CD14-positive monocyte (primary cell): ENCODE data around the gene MINK1. TPM values are rescaled to one million over a fixed set of nuclear protein-coding genes. Genes with fewer than 3 reads are reported as not detected.

ENCODE experiments used
- DNase-seq, 3 donors: peaks; one replicate each; pipeline ENCODE4 v3.0.0-alpha.2; 2011 to 2022
- H2AFZ ChIP-seq: 2 replicates; pipeline ENCODE4 v1.6.0; 2012; ENCODE audit warnings: mild to moderate bottlenecking, low read depth, low read length, inconsistent platforms; ENCODE audit not compliant: insufficient read depth, poor library complexity, severe bottlenecking
- H3K27ac ChIP-seq, 2 donors: 1 replicate in 1 of 2; 2 replicates in 1 of 2; pipeline ENCODE4 v1.5.1; 2012 to 2013; ENCODE audit warnings: low read length in 2 of 2, control low read depth in 1 of 2, inconsistent platforms in 1 of 2, low read depth in 1 of 2, mild to moderate bottlenecking in 1 of 2
- H3K27me3 ChIP-seq, 2 donors: one replicate each; pipeline versions ENCODE4 v1.6.0 to v1.6.1; 2011 to 2013; ENCODE audit warnings: low read length in 2 of 2; ENCODE audit not compliant: control insufficient read depth in 2 of 2, insufficient read depth in 2 of 2
- H3K36me3 ChIP-seq, 2 donors: replicated peaks in 1 of 2; 1 replicate in 1 of 2; 2 replicates in 1 of 2; pipeline versions ENCODE4 v1.5.1 to v1.6.1; 2012 to 2013; ENCODE audit warnings: low read length in 2 of 2, control low read depth in 1 of 2, inconsistent platforms in 1 of 2, mild to moderate bottlenecking in 1 of 2; ENCODE audit not compliant: insufficient read depth in 2 of 2, control insufficient read depth in 1 of 2
- H3K4me1 ChIP-seq, 2 donors: 1 replicate in 1 of 2; 2 replicates in 1 of 2; pipeline versions ENCODE4 v1.5.1 to v1.6.1; 2012 to 2013; ENCODE audit warnings: low read length in 2 of 2, control low read depth in 1 of 2, inconsistent platforms in 1 of 2, mild to moderate bottlenecking in 1 of 2, moderate library complexity in 1 of 2; ENCODE audit not compliant: insufficient read depth in 2 of 2, control insufficient read depth in 1 of 2
- H3K4me2 ChIP-seq: replicated peaks from 2 replicates; pipeline ENCODE3; 2012; ENCODE audit warnings: low read length, moderate library complexity, mild to moderate bottlenecking; ENCODE audit not compliant: poor library complexity, severe bottlenecking; ENCODE audit errors: extremely low read depth
- H3K4me3 ChIP-seq, 3 experiments: fragments of 200-600 bp in 1 of 3; sonication (generic) in 1 of 3; replicated peaks in 1 of 3; 1 replicate in 2 of 3; 2 replicates in 1 of 3; pipeline ENCODE4 v1.5.1; 2011 to 2013; ENCODE audit warnings: low read length in 3 of 3, mild to moderate bottlenecking in 3 of 3, control low read depth in 2 of 3, low read depth in 2 of 3, inconsistent platforms in 1 of 3, moderate library complexity in 1 of 3
- H3K79me2 ChIP-seq: 2 replicates; pipeline ENCODE4 v1.6.0; 2012; ENCODE audit warnings: mild to moderate bottlenecking, control low read depth, inconsistent platforms, low read length, moderate library complexity; ENCODE audit not compliant: insufficient read depth
- H3K9ac ChIP-seq: 2 replicates; pipeline ENCODE4 v1.6.0; 2017; ENCODE audit warnings: low read length, mild to moderate bottlenecking; ENCODE audit not compliant: insufficient read depth, poor library complexity, severe bottlenecking
- H3K9me3 ChIP-seq, 2 donors: replicated peaks in 1 of 2; 1 replicate in 1 of 2; 2 replicates in 1 of 2; pipeline versions ENCODE4 v1.5.1 to v1.6.1; 2012 to 2013; ENCODE audit warnings: low read length in 2 of 2, control low read depth in 1 of 2; ENCODE audit not compliant: control insufficient read depth in 1 of 2, insufficient read depth in 1 of 2
- H4K20me1 ChIP-seq: 2 replicates; pipeline ENCODE4 v1.6.0; 2012; ENCODE audit warnings: mild to moderate bottlenecking, low read length, control low read depth, moderate library complexity; ENCODE audit not compliant: insufficient read depth
- H3K27ac Mint-ChIP-seq, 7 donors: one replicate each; pipeline ENCODE4 v1.8.0; 2020; ENCODE audit warnings: mild to moderate bottlenecking in 7 of 7, mixed read lengths in 7 of 7, moderate library complexity in 6 of 7, inconsistent platforms in 2 of 7
- H3K27me3 Mint-ChIP-seq, 3 donors: one replicate each; pipeline ENCODE4 v1.8.0; 2021 to 2022; ENCODE audit warnings: low read depth in 3 of 3, mild to moderate bottlenecking in 3 of 3, mixed read lengths in 3 of 3, moderate library complexity in 3 of 3, inconsistent platforms in 1 of 3
- H3K36me3 Mint-ChIP-seq, 2 donors: one replicate each; pipeline ENCODE4 v1.8.0; 2020; ENCODE audit warnings: mixed read lengths in 2 of 2, inconsistent platforms in 1 of 2, mild to moderate bottlenecking in 1 of 2
- H3K4me1 Mint-ChIP-seq: one replicate; pipeline ENCODE4 v1.8.0; 2020; ENCODE audit warnings: mild to moderate bottlenecking, mixed read lengths
- H3K4me3 Mint-ChIP-seq, 2 donors: one replicate each; pipeline ENCODE4 v1.8.0; 2020; ENCODE audit warnings: mild to moderate bottlenecking in 2 of 2, mixed read lengths in 2 of 2, moderate library complexity in 1 of 2
- H3K9me3 Mint-ChIP-seq, 7 donors: one replicate each; pipeline ENCODE4 v1.8.0; 2020 to 2022; ENCODE audit warnings: mixed read lengths in 7 of 7, mild to moderate bottlenecking in 6 of 7, moderate library complexity in 6 of 7, inconsistent platforms in 2 of 7
- CTCF ChIP-seq: fragments of 200-600 bp; IDR thresholded peaks from one replicate; pipeline ENCODE4 v1.8.0; 2022; ENCODE audit warnings: antibody characterized with exemption, mild to moderate bottlenecking
- WGBS: methylation state at CpG from one replicate; pipeline ENCODE4 v1.1.5; 2013; ENCODE audit warnings: missing lambda C conversion rate; ENCODE audit not compliant: insufficient coverage; 5-methylcytosine and 5-hydroxymethylcytosine counted together
- intact Hi-C, 2 donors: fragments of 100-400 bp; cut with micrococcal nuclease; formaldehyde crosslinking; loops; one replicate each; pipeline versions ENCODE4 v1.15.0 to v1.15.1; 2023
- polyA plus RNA-seq, 3 donors: library from polyadenylated mRNA; depleted of rRNA in 1 of 3; unstranded in 2 of 3; stranded (reverse) in 1 of 3; fragments of 300-500 nt in 2 of 3; fragments of >200 nt in 1 of 3; fragmentation: Illumina TruSeq in 2 of 3; gene quantifications; 1 replicate in 2 of 3; 2 replicates in 1 of 3; pipeline ENCODE4 v1.2.3, GENCODE V29; 2012 to 2021

MINK1 gene
- polyA plus RNA-seq, 3 donors: 3.2 to 159 (median 7.2) TPM

GRCh38 chr17:4815043-4815675 is 18.0 kb upstream of the MINK1 start:
- Histone ChIP-seq H3K27ac (no peak overlapping the region), H3K9me3 (no peaks in the 10 kb centered on the region), H3K4me1 (no peaks in the 10 kb centered on the region), H2AFZ (no peak overlapping the region), H4K20me1 (peaks cover 10% of the 10 kb centered on the region), H3K36me3 (peaks cover 34 to 71% of the 10 kb centered on the region in 2 donors), H3K4me3 (no peak overlapping the region), H3K27me3 (no peaks in the 10 kb centered on the region), H3K9ac (no peak overlapping the region), H3K4me2 (no peak overlapping the region), H3K79me2 (no peaks in the 10 kb centered on the region)
- H3K4me1 Mint-ChIP-seq: peaks cover 5% of the 10 kb centered on the region
- 97% methylated on average over 3 of the region's 7 CpGs for WGBS
- no peak for TF ChIP-seq CTCF
- peak overlapping the region in 1 of 7 donors; percentile 17 for H3K27ac Mint-ChIP-seq
- H3K27me3 Mint-ChIP-seq: peaks cover 3 to 14% (median 7%) of the 10 kb centered on the region in 3 donors
- intact Hi-C loops: loop anchor here in 1 of 2 donors (10.0 kb wide), 1 partner anchor 70 kb away; no protein-coding TSS in a partner anchor
- peaks cover 57 to 73% of the 10 kb centered on the region in 2 donors for H3K36me3 Mint-ChIP-seq
- no peak overlapping the region for H3K4me3 Mint-ChIP-seq
- peaks cover 0 to 2% (median 0%) of the 10 kb centered on the region in 7 donors for H3K9me3 Mint-ChIP-seq
- DNase-seq: no peak

GRCh38 chr17:4816826-4817225 is 16.3 kb upstream of the MINK1 start:
- Histone ChIP-seq H3K27ac (no peak overlapping the region), H4K20me1 (peaks cover 10% of the 10 kb centered on the region), H3K79me2 (no peaks in the 10 kb centered on the region), H3K4me1 (no peaks in the 10 kb centered on the region), H2AFZ (no peak overlapping the region), H3K9me3 (no peaks in the 10 kb centered on the region), H3K9ac (no peak overlapping the region), H3K27me3 (no peaks in the 10 kb centered on the region), H3K36me3 (peaks cover 35 to 61% of the 10 kb centered on the region in 2 donors), H3K4me2 (no peak overlapping the region), H3K4me3 (no peak overlapping the region)
- H3K36me3 Mint-ChIP-seq: peaks cover 48 to 71% of the 10 kb centered on the region in 2 donors
- WGBS: 100% methylated on average over 9 of the region's 13 CpGs
- intact Hi-C loops: loop anchor here in 1 of 2 donors (10.0 kb wide), 1 partner anchor 68 kb away; no protein-coding TSS in a partner anchor
- no peaks in the 10 kb centered on the region for H3K4me1 Mint-ChIP-seq
- TF ChIP-seq CTCF: no peak
- H3K27me3 Mint-ChIP-seq: peaks cover 1 to 14% (median 5%) of the 10 kb centered on the region in 3 donors
- peak overlapping the region in 1 of 7 donors; percentile 15 for H3K27ac Mint-ChIP-seq
- peaks cover 0 to 2% (median 0%) of the 10 kb centered on the region in 7 donors for H3K9me3 Mint-ChIP-seq
- no peak overlapping the region for H3K4me3 Mint-ChIP-seq
- DNase-seq: no peak
